H1 (cell line): ENCODE data around the gene KANSL1L. TPM values are rescaled to one million over a fixed set of nuclear protein-coding genes. Genes with fewer than 3 reads are reported as not detected.

ENCODE experiments used
- EGR1 ChIP-seq: IDR thresholded peaks from 2 replicates; pipeline ENCODE4 v1.6.1; 2011; ENCODE audit warnings: low read depth, low read length, borderline replicate concordance
- HDAC2 ChIP-seq, 2 experiments: fragments of 300-600 bp in 1 of 2; sonication (generic) in 1 of 2; IDR thresholded peaks; 2 replicates each; pipeline ENCODE4 v1.6.1; 2011 to 2012; ENCODE audit warnings: low read depth in 2 of 2, low read length in 2 of 2, mild to moderate bottlenecking in 2 of 2, moderate library complexity in 2 of 2, borderline replicate concordance in 1 of 2, inconsistent platforms in 1 of 2
- HDAC6 ChIP-seq: IDR thresholded peaks from one replicate; pipeline ENCODE4 v1.7.1; 2012; ENCODE audit warnings: low read depth, mild to moderate bottlenecking, inconsistent platforms, low read length, moderate library complexity
- polyA plus RNA-seq, 7 experiments: library from polyadenylated mRNA; depleted of rRNA in 3 of 7; stranded (reverse) in 5 of 7; unstranded in 2 of 7; fragments of >200 nt in 5 of 7; fragments of 200-250 nt in 2 of 7; gene quantifications; 1 replicate in 5 of 7; 2 replicates in 1 of 7; 4 replicates in 1 of 7; pipeline versions ENCODE4 v1.2.1 to v1.2.3, GENCODE V29; 2011 to 2013; ENCODE audit warnings: missing spikeins in 2 of 7, mixed read lengths in 2 of 7
- total RNA-seq: library from RNA; stranded (reverse); fragmentation: NEBNext Ultra II Directional; extraction: Animal tissue kit (Norgen Biotek cat#: 25700); gene quantifications from 2 replicates; pipeline ENCODE4 v1.2.1, GENCODE V29; 2021

The KANSL1L gene
- total and polyA plus RNA-seq, 2 of the 8 experiments (the other 6 are each of a cell fraction or from before 2014, with no cell fraction given) = 5.4 to 17.2 TPM

- no peak for TF ChIP-seq EGR1
- no peak for TF ChIP-seq HDAC2 (IDR thresholded peaks at IDR 0.05; ENCODE audit: borderline replicate concordance in 1 of 2, low read depth in 2 of 2, low read length in 2 of 2)
- no peak for TF ChIP-seq HDAC6
Observed at GRCh38 chr2:210210185-210210584, 39.0 kb upstream of the KANSL1L start (continued).
